ENCODE results near the gene ACTR2. TPM values are rescaled to one million over a fixed set of nuclear protein-coding genes. Genes with fewer than 3 reads are reported as not detected.

The ACTR2 gene
- total and polyA plus RNA-seq, 2 of the 13 experiments (the other 11 are each of a cell fraction or from before 2014, with no cell fraction given): 51.2 to 100 TPM

- TF ChIP-seq ARID4A (CRISPR knock-in tag; IDR thresholded peaks at IDR 0.05; ENCODE audit: borderline replicate concordance): peak; percentile 48; the same call in 1 of the 2 replicates
- TF ChIP-seq RBM39 (IDR thresholded peaks at IDR 0.05; ENCODE audit: low read depth, low read length, poor library complexity, severe bottlenecking): peak; percentile 21
- TF ChIP-seq JARID2 (CRISPR knock-in tag; IDR thresholded peaks at IDR 0.05; ENCODE audit: insufficient replicate concordance): peak; percentile 55
- no peak; the same call in 1 of the 2 replicates for TF ChIP-seq ZNF703 (CRISPR knock-in tag; IDR thresholded peaks at IDR 0.05; ENCODE audit: borderline replicate concordance)
- TF ChIP-seq TEAD2 (CRISPR knock-in tag; IDR thresholded peaks at IDR 0.05): 0 out of 2 replicates have a peak, but pooled peaks have one; percentile 24
- TF ChIP-seq ELF1 (CRISPR knock-in tag; IDR thresholded peaks at IDR 0.05): peak; percentile 70
- no peak for TF ChIP-seq ZNF407 (CRISPR knock-in tag; IDR thresholded peaks at IDR 0.05; ENCODE audit: not compliant biosample characterization)
- no peak for TF ChIP-seq RXRB (CRISPR knock-in tag; IDR thresholded peaks at IDR 0.05; ENCODE audit: borderline replicate concordance)
- TF ChIP-seq TBX2 (CRISPR knock-in tag; IDR thresholded peaks at IDR 0.05; ENCODE audit: borderline replicate concordance): peak; percentile 58
- 0 out of 2 replicates have a peak, but pooled peaks have one; percentile 21 for TF ChIP-seq KLF6 (CRISPR knock-in tag; IDR thresholded peaks at IDR 0.05)
- no peak for TF ChIP-seq SMARCC2 (IDR thresholded peaks at IDR 0.05)
- TF ChIP-seq ZNF883 (CRISPR knock-in tag; IDR thresholded peaks at IDR 0.05; ENCODE audit: not compliant biosample characterization): peak; percentile 85
- TF ChIP-seq MXD4 (CRISPR knock-in tag; IDR thresholded peaks at IDR 0.05): 0 out of 2 replicates have a peak, but pooled peaks have one; percentile 20
- no peak for TF ChIP-seq MEF2D (CRISPR knock-in tag; IDR thresholded peaks at IDR 0.05)
- no peak for TF ChIP-seq ZBTB20 (CRISPR knock-in tag; IDR thresholded peaks at IDR 0.05; ENCODE audit: borderline replicate concordance, low read depth)
- TF ChIP-seq ELF3 (CRISPR knock-in tag; IDR thresholded peaks at IDR 0.05): peak; percentile 55; the same call in 1 of the 2 replicates
Observed at GRCh38 chr2:65300134-65300760, 72.6 kb downstream of the ACTR2 start (continued).

Measured in HepG2 (cell line).